ENCODE results near the gene TAF12. TPM values are rescaled to one million over a fixed set of nuclear protein-coding genes. Genes with fewer than 3 reads are reported as not detected.
"Not testable (repeated sequence)": the region's sequence is repeated elsewhere in the genome, so short reads cannot be mapped to it uniquely, and the experiment has no call there.

TAF12 gene
- total RNA-seq, 1 donor from 2014 or later = 32.2 TPM

- intact Hi-C loops (cut with DNase I) = no loop called here
- no peaks in the 10 kb centered on the region for H3K9me3 ChIP-seq
- peaks cover 83 to 87% of the 10 kb centered on the region in 2 donors for H3K36me3 ChIP-seq
- H3K27ac ChIP-seq = no peak overlapping the region
- H3K27me3 ChIP-seq = no peaks in the 10 kb centered on the region
- no peak overlapping the region for H3K4me3 ChIP-seq
- TF ChIP-seq CTCF (IDR thresholded peaks at IDR 0.05) = no peak
- no peaks in the 10 kb centered on the region for H3K4me1 ChIP-seq
- DNase-seq (ENCODE audit: low spot score in 2 of 2) = no peak
These were observed 69.3 kb downstream of the TAF12 start for GRCh38 chr1:28573564-28573963.

DNA sequence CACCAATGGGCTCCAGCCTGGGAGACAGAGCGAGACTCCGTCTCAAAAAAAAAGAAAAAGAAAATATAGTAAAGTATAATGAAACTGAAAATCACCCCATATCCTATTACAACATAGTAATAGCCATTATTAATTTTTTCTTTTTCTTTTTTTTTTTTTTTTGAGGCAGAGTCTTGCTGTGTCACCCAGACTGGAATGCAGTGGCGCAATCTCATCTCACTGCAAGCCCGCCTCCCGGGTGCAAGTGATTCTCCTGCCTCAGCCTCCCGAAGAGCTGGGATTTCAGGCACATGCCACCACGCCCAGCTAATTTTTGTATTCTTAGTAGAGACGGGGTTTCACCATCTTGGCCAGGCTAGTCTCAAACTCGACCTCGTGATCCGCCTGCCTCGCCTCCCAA lies 70.0 kb downstream of the TAF12 start:
- intact Hi-C loops (cut with DNase I); DNase-seq (ENCODE audit: low spot score in 2 of 2); H3K27me3 ChIP-seq; H3K9me3 ChIP-seq; H3K4me1 ChIP-seq; H3K27ac ChIP-seq; H3K4me3 ChIP-seq: not testable (repeated sequence)
- H3K36me3 ChIP-seq = peaks cover 83 to 84% of the 10 kb centered on the region in 2 donors

DNA sequence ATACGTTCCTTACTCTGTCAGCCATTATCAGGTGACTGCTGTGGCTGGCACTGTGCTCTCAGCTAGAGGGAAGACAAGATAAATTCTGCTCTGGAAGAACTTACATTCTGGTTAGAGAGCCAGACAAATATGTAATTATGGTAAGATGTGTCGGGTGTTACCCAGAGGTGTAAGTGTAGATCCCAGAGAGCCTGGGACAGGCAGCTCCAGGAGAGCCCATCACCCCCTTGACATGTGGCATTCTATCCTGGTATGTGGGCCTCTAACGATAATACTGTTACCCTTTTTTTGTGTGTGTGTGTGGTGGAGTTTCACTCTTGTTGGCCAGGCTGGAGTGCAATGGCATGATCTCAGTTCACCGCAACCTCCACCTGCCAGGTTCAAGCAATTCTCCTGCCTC lies 71.0 kb downstream of the TAF12 start:
- Histone ChIP-seq H3K36me3 (peaks cover 83 to 84% of the 10 kb centered on the region in 2 donors), H3K27me3 (no peaks in the 10 kb centered on the region), H3K4me3 (no peak overlapping the region), H3K27ac (no peak overlapping the region), H3K4me1 (no peaks in the 10 kb centered on the region), H3K9me3 (no peaks in the 10 kb centered on the region)
- intact Hi-C loops (cut with DNase I) = no loop called here
- no peak for DNase-seq (ENCODE audit: low spot score in 2 of 2)
- no peak for TF ChIP-seq CTCF (IDR thresholded peaks at IDR 0.05)

- H3K4me3 ChIP-seq = no peak overlapping the region
- no peak for DNase-seq (ENCODE audit: low spot score in 2 of 2)
- intact Hi-C loops (cut with DNase I) = no loop called here
- no peaks in the 10 kb centered on the region for H3K9me3 ChIP-seq
- no peak for TF ChIP-seq CTCF (IDR thresholded peaks at IDR 0.05)
- peaks cover 85 to 98% of the 10 kb centered on the region in 2 donors for H3K36me3 ChIP-seq
- no peaks in the 10 kb centered on the region for H3K27me3 ChIP-seq
- H3K27ac ChIP-seq = no peak overlapping the region
- H3K4me1 ChIP-seq = no peaks in the 10 kb centered on the region
These were observed 75.9 kb downstream of the TAF12 start for GRCh38 chr1:28566931-28567330.

DNA sequence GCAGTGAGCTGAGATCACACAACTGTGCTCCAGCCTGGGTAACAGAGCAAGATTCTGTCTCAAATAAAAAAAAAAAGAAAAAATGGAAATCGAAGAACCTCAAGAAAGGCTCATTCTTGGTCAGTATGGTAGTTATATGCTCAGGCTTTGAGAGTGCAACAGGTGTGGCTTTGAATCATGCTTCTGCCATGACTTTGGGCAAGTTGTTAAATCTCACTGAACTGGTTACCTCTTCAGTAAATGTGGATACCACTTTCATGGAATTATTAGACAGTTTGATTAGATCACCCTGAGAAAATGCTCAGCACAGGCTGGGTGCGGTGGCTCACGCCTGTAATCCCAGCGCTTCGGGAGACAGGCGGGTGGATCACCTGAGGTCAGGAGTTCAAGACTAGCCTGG lies 77.1 kb downstream of the TAF12 start:
- no peak for TF ChIP-seq CTCF (IDR thresholded peaks at IDR 0.05)
- H3K27ac ChIP-seq = no peak overlapping the region
- no peaks in the 10 kb centered on the region for H3K4me1 ChIP-seq
- H3K36me3 ChIP-seq = peaks cover 85 to 98% of the 10 kb centered on the region in 2 donors
- intact Hi-C loops (cut with DNase I) = no loop called here
- DNase-seq (ENCODE audit: low spot score in 2 of 2) = no peak
- H3K9me3 ChIP-seq = no peaks in the 10 kb centered on the region
- H3K27me3 ChIP-seq = no peaks in the 10 kb centered on the region
- no peak overlapping the region for H3K4me3 ChIP-seq

DNA sequence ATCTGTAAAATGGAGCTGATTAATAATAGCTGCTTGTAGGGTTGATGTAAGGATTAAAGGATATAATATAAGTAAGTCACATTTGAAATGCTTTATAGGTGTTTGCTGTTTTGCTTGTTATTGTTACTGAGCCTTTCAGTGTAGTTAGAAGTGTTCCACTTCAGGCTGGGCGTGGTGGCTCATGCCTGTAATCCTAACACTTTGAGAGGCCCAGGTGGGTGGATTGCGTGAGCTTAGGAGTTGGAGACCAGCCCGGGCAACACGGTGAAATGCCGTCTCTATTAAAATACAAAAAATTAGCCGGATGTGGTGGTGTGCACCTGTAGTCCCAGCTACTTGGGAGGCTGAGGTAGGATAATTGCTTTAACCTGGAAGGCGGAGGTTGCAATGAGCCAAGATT lies 77.8 kb downstream of the TAF12 start:
- Histone ChIP-seq H3K9me3 (no peaks in the 10 kb centered on the region), H3K27ac (no peak overlapping the region), H3K36me3 (peaks cover 84 to 98% of the 10 kb centered on the region in 2 donors), H3K4me1 (no peaks in the 10 kb centered on the region), H3K4me3 (no peak overlapping the region), H3K27me3 (no peaks in the 10 kb centered on the region)
- intact Hi-C loops (cut with DNase I) = no loop called here
- no peak for TF ChIP-seq CTCF (IDR thresholded peaks at IDR 0.05)
- DNase-seq (ENCODE audit: low spot score in 2 of 2) = no peak

All from ascending aorta (tissue), 2 donors.